ENCODE results near the gene SPATA21. TPM values are rescaled to one million over a fixed set of nuclear protein-coding genes. Genes with fewer than 3 reads are reported as not detected.

SPATA21 gene
- total and polyA plus RNA-seq, 2 donors from 2014 or later, result not detected

GRCh38 chr1:16418823-16419425, 18.3 kb downstream of the SPATA21 start:
- no peak overlapping the region for H3K9ac ChIP-seq (ENCODE audit: low read length in 3 of 3)
- FAIRE-seq, result no peak
- TF ChIP-seq CTCF (IDR thresholded peaks at IDR 0.05; ENCODE audit: borderline replicate concordance, extremely low read depth, insufficient read depth), result no peak
- H3K36me3 ChIP-seq (ENCODE audit: control insufficient read depth in 2 of 3, insufficient read depth in 3 of 3, low read length in 3 of 3), result no peaks in the 10 kb centered on the region
- no peaks in the 10 kb centered on the region for H3K9me3 ChIP-seq (ENCODE audit: control insufficient read depth in 2 of 3, insufficient read depth in 1 of 3, low read length in 3 of 3)
- no peak for DNase-seq
- no peak overlapping the region for H3K27ac ChIP-seq (ENCODE audit: low read depth in 2 of 2, low read length in 2 of 2)
- H3K4me3 ChIP-seq (ENCODE audit: low read length in 3 of 3), result no peak overlapping the region
- no peaks in the 10 kb centered on the region for H3K27me3 ChIP-seq (ENCODE audit: control insufficient read depth, insufficient read depth, low read length)
- no peaks in the 10 kb centered on the region for H3K4me1 ChIP-seq (ENCODE audit: control insufficient read depth in 2 of 3, insufficient read depth in 2 of 3, low read depth in 1 of 3, low read length in 3 of 3)
- intact Hi-C loops (cut with DNase I), result no loop called here

- no peak for FAIRE-seq
- no peak for DNase-seq
- no peak overlapping the region for H3K4me3 ChIP-seq (ENCODE audit: low read length in 3 of 3)
- intact Hi-C loops (cut with DNase I), result no loop called here
- H3K4me1 ChIP-seq (ENCODE audit: control insufficient read depth in 2 of 3, insufficient read depth in 2 of 3, low read depth in 1 of 3, low read length in 3 of 3), result no peaks in the 10 kb centered on the region
- H3K9ac ChIP-seq (ENCODE audit: low read length in 3 of 3), result no peak overlapping the region
- H3K36me3 ChIP-seq (ENCODE audit: control insufficient read depth in 2 of 3, insufficient read depth in 3 of 3, low read length in 3 of 3), result no peaks in the 10 kb centered on the region
- H3K27ac ChIP-seq (ENCODE audit: low read depth in 2 of 2, low read length in 2 of 2), result no peak overlapping the region
- no peak for TF ChIP-seq CTCF (IDR thresholded peaks at IDR 0.05; ENCODE audit: borderline replicate concordance, extremely low read depth, insufficient read depth)
- no peaks in the 10 kb centered on the region for H3K9me3 ChIP-seq (ENCODE audit: control insufficient read depth in 2 of 3, insufficient read depth in 1 of 3, low read length in 3 of 3)
- H3K27me3 ChIP-seq (ENCODE audit: control insufficient read depth, insufficient read depth, low read length), result no peaks in the 10 kb centered on the region
Observed at GRCh38 chr1:16413191-16413590, 24.0 kb downstream of the SPATA21 start.

DNA sequence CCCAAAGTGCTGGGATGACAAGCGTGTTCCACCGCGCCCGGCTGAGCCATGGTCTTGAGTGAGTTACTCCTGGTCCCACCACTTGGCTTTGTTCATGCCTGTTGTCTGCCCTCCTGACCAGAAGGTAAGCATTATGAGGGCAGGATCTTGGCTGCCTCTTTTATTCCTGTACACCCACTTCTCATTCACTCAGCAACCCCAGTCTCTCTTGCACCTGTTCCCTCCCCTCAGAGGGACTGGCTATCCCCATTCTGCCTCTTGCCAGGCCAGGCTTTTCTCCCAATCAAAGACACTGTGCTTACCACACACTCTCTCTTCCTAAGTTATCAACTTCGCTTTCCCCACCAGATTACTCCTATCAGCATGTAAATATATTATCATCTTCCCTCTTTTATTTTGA, 26.4 kb downstream of the SPATA21 start:
- Histone ChIP-seq H3K9me3 (ENCODE audit: control insufficient read depth in 2 of 3, insufficient read depth in 1 of 3, low read length in 3 of 3) (no peaks in the 10 kb centered on the region), H3K27me3 (ENCODE audit: control insufficient read depth, insufficient read depth, low read length) (no peaks in the 10 kb centered on the region), H3K9ac (ENCODE audit: low read length in 3 of 3) (no peak overlapping the region), H3K27ac (ENCODE audit: low read depth in 2 of 2, low read length in 2 of 2) (no peak overlapping the region), H3K4me3 (ENCODE audit: low read length in 3 of 3) (no peak overlapping the region), H3K36me3 (ENCODE audit: control insufficient read depth in 2 of 3, insufficient read depth in 3 of 3, low read length in 3 of 3) (no peaks in the 10 kb centered on the region), H3K4me1 (ENCODE audit: control insufficient read depth in 2 of 3, insufficient read depth in 2 of 3, low read depth in 1 of 3, low read length in 3 of 3) (no peaks in the 10 kb centered on the region)
- intact Hi-C loops (cut with DNase I), result no loop called here
- no peak for FAIRE-seq
- DNase-seq, result no peak
- TF ChIP-seq CTCF (IDR thresholded peaks at IDR 0.05; ENCODE audit: borderline replicate concordance, extremely low read depth, insufficient read depth), result no peak
